Caco-2 (cell line): ENCODE results near the gene TCERG1L. TPM values are rescaled to one million over a fixed set of nuclear protein-coding genes. Genes with fewer than 3 reads are reported as not detected.

Source experiments
- BruUV-seq: library from RNA; stranded (reverse); fragments of 400-500 nt; replicated peaks from 2 replicates; lab custom pipeline; 2021; lab: Mats Ljungman, UMichigan
- CTCF ChIA-PET: fragments of 300-600 bp; sonication (Branson Sonifier 250); formaldehyde crosslinking; loops from one replicate; lab custom pipeline; 2022; ENCODE audit warnings: antibody characterized with exemption; lab: Charles Lee
- POLR2A ChIA-PET: fragments of 300-600 bp; sonication (Branson Sonifier 250); formaldehyde crosslinking; loops from one replicate; lab custom pipeline; 2022; ENCODE audit warnings: antibody characterized with exemption; lab: Charles Lee
- DNase-seq, 2 experiments: peaks; one replicate each; pipeline versions ENCODE4 v3.0.0 to v3.0.0-alpha.2; 2020 to 2022
- H3K27me3 ChIP-seq: replicated peaks from 2 replicates; pipeline ENCODE4 v1.6.0; 2011; ENCODE audit warnings: low read length; ENCODE audit not compliant: control insufficient read depth, insufficient read depth
- H3K36me3 ChIP-seq: 2 replicates; pipeline ENCODE4 v1.5.1; 2011; ENCODE audit warnings: low read length; ENCODE audit not compliant: control insufficient read depth, insufficient read depth
- H3K4me1 ChIP-seq: fragments of 250-450 bp; sonication (Bioruptor Pico); 2 replicates; pipeline ENCODE4 v1.5.1; 2020; ENCODE audit warnings: mild to moderate bottlenecking
- H3K4me3 ChIP-seq: 2 replicates; pipeline ENCODE4 v1.5.1; 2011; ENCODE audit warnings: low read depth, mild to moderate bottlenecking, control low read depth, low read length
- H3K9me3 ChIP-seq: fragments of 250-450 bp; sonication (Bioruptor Pico); 2 replicates; pipeline ENCODE4 v1.5.1; 2020; ENCODE audit warnings: mild to moderate bottlenecking, moderate library complexity
- H3K27ac Mint-ChIP-seq: one replicate; pipeline ENCODE4 v1.8.0; 2022; ENCODE audit warnings: mixed read lengths; ENCODE audit not compliant: unreplicated experiment
- H3K27me3 Mint-ChIP-seq: one replicate; pipeline ENCODE4 v1.8.0; 2022; ENCODE audit warnings: mixed read lengths; ENCODE audit not compliant: insufficient read depth, unreplicated experiment
- H3K36me3 Mint-ChIP-seq: one replicate; pipeline ENCODE4 v1.8.0; 2022; ENCODE audit warnings: mild to moderate bottlenecking, mixed read lengths; ENCODE audit not compliant: insufficient read depth, unreplicated experiment
- H3K4me1 Mint-ChIP-seq: one replicate; pipeline ENCODE4 v1.8.0; 2022; ENCODE audit warnings: low read depth, mixed read lengths; ENCODE audit not compliant: unreplicated experiment
- H3K4me3 Mint-ChIP-seq: one replicate; pipeline ENCODE4 v1.8.0; 2022; ENCODE audit warnings: mild to moderate bottlenecking, moderate library complexity, mixed read lengths; ENCODE audit not compliant: unreplicated experiment
- H3K9me3 Mint-ChIP-seq: one replicate; pipeline ENCODE4 v1.8.0; 2022; ENCODE audit warnings: mixed read lengths; ENCODE audit not compliant: unreplicated experiment
- intact Hi-C: fragments of 100-400 bp; cut with micrococcal nuclease; formaldehyde crosslinking; loops from one replicate; pipeline ENCODE4 v1.10.0; 2022; ENCODE audit not compliant: unreplicated experiment
- total RNA-seq: library from RNA; stranded (reverse); gene quantifications from 2 replicates; pipeline ENCODE4 v1.2.3, GENCODE V29; 2022
- TF ChIP-seq, protein P1 (sequence below), 2 experiments: fragments of 200-600 bp in 1 of 2; IDR thresholded peaks; 1 replicate in 1 of 2; 2 replicates in 1 of 2; pipeline versions ENCODE4 v1.5.1 to v1.8.0; 2011 to 2022; ENCODE audit warnings: antibody characterized with exemption in 1 of 2, control low read depth in 1 of 2, inconsistent platforms in 1 of 2, low read depth in 1 of 2, low read length in 1 of 2, mild to moderate bottlenecking in 1 of 2, moderate library complexity in 1 of 2; ENCODE audit not compliant: insufficient read depth in 1 of 2, severe bottlenecking in 1 of 2, unreplicated experiment in 1 of 2

TCERG1L gene
- total RNA-seq, 1 experiment from 2014 or later = not detected

DNA sequence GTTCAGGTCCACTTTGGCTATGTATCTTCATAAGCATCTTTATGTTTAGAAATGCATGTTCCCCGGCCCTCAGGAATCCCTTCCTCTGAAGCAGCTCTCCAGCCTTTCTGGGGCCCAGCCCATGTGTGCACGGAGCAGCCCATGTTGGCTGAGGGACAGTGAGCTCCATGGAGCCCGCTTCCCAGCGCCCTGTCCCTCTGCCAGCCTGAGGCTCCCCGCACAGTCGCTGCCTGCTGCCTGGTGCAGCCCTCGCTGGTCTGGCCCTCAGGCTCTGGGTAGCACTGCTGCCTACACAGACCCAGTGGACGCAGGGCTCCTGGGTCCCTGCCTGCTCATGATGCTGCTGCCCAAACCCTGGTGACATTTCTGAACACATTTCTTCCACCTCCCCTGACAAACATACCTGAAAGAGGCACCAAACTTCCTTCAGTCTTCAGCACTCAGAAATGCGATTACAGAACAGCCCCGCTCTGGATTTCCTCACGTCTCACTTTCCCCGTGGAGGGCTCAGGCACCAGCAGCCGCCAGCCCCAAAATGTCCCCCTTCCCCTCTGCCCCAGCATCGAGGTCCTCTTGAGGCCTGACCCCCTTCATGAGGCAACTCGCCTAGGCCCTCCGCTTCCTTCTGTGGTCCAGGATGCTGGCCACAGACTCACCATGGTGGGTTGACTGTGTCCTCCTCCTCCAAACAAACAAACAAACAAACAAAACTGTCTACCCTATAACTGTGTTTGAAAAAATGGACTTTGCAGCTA is 5.0 kb upstream of the TCERG1L start:
- no peak overlapping the region for H3K4me3 Mint-ChIP-seq
- no peak for DNase-seq
- no peaks in the 10 kb centered on the region for H3K27me3 ChIP-seq

DNA sequence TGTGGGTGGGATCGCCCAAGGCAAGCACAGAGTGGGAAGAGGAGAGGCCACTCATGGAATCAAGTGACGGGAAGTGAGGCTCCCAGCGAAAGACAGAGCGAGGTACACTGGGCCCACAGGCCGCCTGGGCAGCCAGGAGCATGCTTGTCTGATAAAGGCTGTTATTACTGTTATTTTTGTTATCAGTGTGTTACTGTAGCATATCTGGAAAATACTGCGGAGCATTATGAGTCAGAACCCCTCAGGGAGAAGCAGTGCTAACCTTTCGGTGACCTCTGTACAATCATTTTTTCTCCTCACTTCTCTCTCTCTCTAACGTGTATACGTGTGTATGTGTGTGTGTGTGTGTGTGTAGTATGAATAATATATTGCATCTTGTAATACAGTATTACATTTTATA is 3.8 kb upstream of the TCERG1L start:
- H3K4me3 ChIP-seq = no peak overlapping the region
- intact Hi-C loops = no loop called here
- H3K27me3 Mint-ChIP-seq = peaks cover 3% of the 10 kb centered on the region
- ChIA-PET CTCF (no interaction called here), POLR2A (no interaction called here)
- no peak overlapping the region for H3K27ac Mint-ChIP-seq
- no peak overlapping the region for H3K4me3 Mint-ChIP-seq
- DNase-seq = no peak
- no TSS peak for BruUV-seq
- TF ChIP-seq, protein P1, sequence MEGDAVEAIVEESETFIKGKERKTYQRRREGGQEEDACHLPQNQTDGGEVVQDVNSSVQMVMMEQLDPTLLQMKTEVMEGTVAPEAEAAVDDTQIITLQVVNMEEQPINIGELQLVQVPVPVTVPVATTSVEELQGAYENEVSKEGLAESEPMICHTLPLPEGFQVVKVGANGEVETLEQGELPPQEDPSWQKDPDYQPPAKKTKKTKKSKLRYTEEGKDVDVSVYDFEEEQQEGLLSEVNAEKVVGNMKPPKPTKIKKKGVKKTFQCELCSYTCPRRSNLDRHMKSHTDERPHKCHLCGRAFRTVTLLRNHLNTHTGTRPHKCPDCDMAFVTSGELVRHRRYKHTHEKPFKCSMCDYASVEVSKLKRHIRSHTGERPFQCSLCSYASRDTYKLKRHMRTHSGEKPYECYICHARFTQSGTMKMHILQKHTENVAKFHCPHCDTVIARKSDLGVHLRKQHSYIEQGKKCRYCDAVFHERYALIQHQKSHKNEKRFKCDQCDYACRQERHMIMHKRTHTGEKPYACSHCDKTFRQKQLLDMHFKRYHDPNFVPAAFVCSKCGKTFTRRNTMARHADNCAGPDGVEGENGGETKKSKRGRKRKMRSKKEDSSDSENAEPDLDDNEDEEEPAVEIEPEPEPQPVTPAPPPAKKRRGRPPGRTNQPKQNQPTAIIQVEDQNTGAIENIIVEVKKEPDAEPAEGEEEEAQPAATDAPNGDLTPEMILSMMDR (IDR thresholded peaks at IDR 0.05; ENCODE audit: insufficient read depth in 1 of 2, low read depth in 1 of 2, low read length in 1 of 2, severe bottlenecking in 1 of 2, unreplicated experiment in 1 of 2) = no peak
- H3K4me1 ChIP-seq = no peaks in the 10 kb centered on the region
- no peaks in the 10 kb centered on the region for H3K4me1 Mint-ChIP-seq
- no peaks in the 10 kb centered on the region for H3K9me3 Mint-ChIP-seq
- no peaks in the 10 kb centered on the region for H3K36me3 ChIP-seq
- no peaks in the 10 kb centered on the region for H3K27me3 ChIP-seq
- no peaks in the 10 kb centered on the region for H3K9me3 ChIP-seq
- H3K36me3 Mint-ChIP-seq = no peaks in the 10 kb centered on the region

More for the DNA sequence above, 5.0 kb upstream of the TCERG1L start:
- ChIA-PET POLR2A (no interaction called here), CTCF (no interaction called here)
- Mint-ChIP-seq H3K27me3 (peaks cover 5% of the 10 kb centered on the region), H3K27ac (no peak overlapping the region), H3K9me3 (no peaks in the 10 kb centered on the region), H3K36me3 (no peaks in the 10 kb centered on the region), H3K4me1 (no peaks in the 10 kb centered on the region)
- H3K4me1 ChIP-seq = no peaks in the 10 kb centered on the region
- BruUV-seq = no TSS peak
- TF ChIP-seq, protein P1 (IDR thresholded peaks at IDR 0.05; ENCODE audit: insufficient read depth in 1 of 2, low read depth in 1 of 2, low read length in 1 of 2, severe bottlenecking in 1 of 2, unreplicated experiment in 1 of 2) = no peak
- no peaks in the 10 kb centered on the region for H3K9me3 ChIP-seq
- no peak overlapping the region for H3K4me3 ChIP-seq
- intact Hi-C loops = no loop called here
- H3K36me3 ChIP-seq = no peaks in the 10 kb centered on the region

DNA sequence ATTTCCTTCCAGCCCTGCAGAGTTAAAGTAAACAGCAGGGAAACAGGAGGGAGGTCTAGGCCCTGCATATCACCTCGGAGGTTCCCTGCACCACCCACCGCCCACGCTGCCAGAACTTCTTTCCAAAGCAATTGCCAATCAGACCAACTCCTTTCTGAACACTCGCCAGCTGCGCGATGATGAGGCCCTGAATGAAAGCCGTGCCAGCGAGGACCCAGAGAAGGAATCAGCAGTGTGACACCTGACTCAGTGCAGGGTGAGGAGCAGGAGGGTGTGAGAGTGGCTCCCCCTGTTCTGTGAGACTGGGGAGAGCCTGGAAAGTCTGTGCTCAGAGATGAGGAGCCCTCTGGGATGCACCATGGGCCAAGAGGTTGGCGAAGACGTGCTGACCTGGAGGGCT is 3.3 kb upstream of the TCERG1L start:
- intact Hi-C loops = no loop called here
- CTCF ChIA-PET = no interaction called here

More for the DNA sequence above, 3.3 kb upstream of the TCERG1L start:
- Histone ChIP-seq H3K27me3 (no peaks in the 10 kb centered on the region), H3K4me3 (no peak overlapping the region), H3K36me3 (no peaks in the 10 kb centered on the region), H3K9me3 (0 out of 2 replicates have a peak, but pooled peaks cover 4% of the 10 kb centered on the region), H3K4me1 (no peaks in the 10 kb centered on the region)
- H3K4me3 Mint-ChIP-seq = no peak overlapping the region
- no peak for DNase-seq
- H3K9me3 Mint-ChIP-seq = no peaks in the 10 kb centered on the region
- TF ChIP-seq, protein P1 (IDR thresholded peaks at IDR 0.05; ENCODE audit: insufficient read depth in 1 of 2, low read depth in 1 of 2, low read length in 1 of 2, severe bottlenecking in 1 of 2, unreplicated experiment in 1 of 2) = no peak
- H3K27ac Mint-ChIP-seq = no peak overlapping the region
- POLR2A ChIA-PET = no interaction called here
- peaks cover 3% of the 10 kb centered on the region for H3K27me3 Mint-ChIP-seq
- no peaks in the 10 kb centered on the region for H3K4me1 Mint-ChIP-seq
- BruUV-seq = no TSS peak
- H3K36me3 Mint-ChIP-seq = no peaks in the 10 kb centered on the region
